Measurements from ENCODE around the gene MSANTD7. TPM values are rescaled to one million over a fixed set of nuclear protein-coding genes. Genes with fewer than 3 reads are reported as not detected.

The MSANTD7 gene
- total and polyA plus RNA-seq, 2 experiments from 2014 or later, result 9.2 to 14.0 TPM

- H3K9me3 ChIP-seq (ENCODE audit: low read depth), result no peaks in the 10 kb centered on the region
- DNase-seq (ENCODE audit: low spot score), result no peak
- H3K79me2 ChIP-seq, result peaks cover 4% of the 10 kb centered on the region
- TF ChIP-seq EZH2phosphoT487 (IDR thresholded peaks at IDR 0.05; ENCODE audit: low read depth, severe bottlenecking, unreplicated experiment) (no peak), CTCF (IDR thresholded peaks at IDR 0.05; ENCODE audit: poor library complexity) (no peak), EZH2 (IDR thresholded peaks at IDR 0.05; ENCODE audit: borderline replicate concordance) (no peak)
- H3K9me2 ChIP-seq (replicated peaks; ENCODE audit: insufficient read depth), result no peaks in the 10 kb centered on the region
- WGBS (ENCODE audit: low lambda C conversion rate, missing lambda C conversion rate), result 94% methylated on average over 3 of the region's 3 CpGs
- no peak overlapping the region for H2AFZ ChIP-seq
- H4K20me1 ChIP-seq (ENCODE audit: insufficient read depth, poor library complexity, severe bottlenecking), result no peaks in the 10 kb centered on the region
- no peak overlapping the region for H3K4me2 ChIP-seq
- H3K4me1 ChIP-seq (ENCODE audit: insufficient read depth), result peaks cover 9% of the 10 kb centered on the region
- no peak overlapping the region for H3K27ac ChIP-seq
- H3K36me3 ChIP-seq (replicated peaks; ENCODE audit: insufficient read depth, low read depth), result no peaks in the 10 kb centered on the region
- no peak overlapping the region for H3K4me3 ChIP-seq
- H3K27me3 ChIP-seq, result no peaks in the 10 kb centered on the region
These were observed 5.0 kb upstream of the MSANTD7 start for GRCh38 chr10:14833106-14833505.

- Histone ChIP-seq H3K9me3 (ENCODE audit: low read depth) (no peaks in the 10 kb centered on the region), H2AFZ (no peak overlapping the region), H3K4me3 (no peak overlapping the region), H3K4me1 (ENCODE audit: insufficient read depth) (peaks cover 9% of the 10 kb centered on the region), H3K9me2 (replicated peaks; ENCODE audit: insufficient read depth) (no peaks in the 10 kb centered on the region), H4K20me1 (ENCODE audit: insufficient read depth, poor library complexity, severe bottlenecking) (no peaks in the 10 kb centered on the region), H3K27me3 (no peaks in the 10 kb centered on the region), H3K4me2 (peak overlapping the region; percentile 78), H3K79me2 (peaks cover 31% of the 10 kb centered on the region), H3K36me3 (replicated peaks; ENCODE audit: insufficient read depth, low read depth) (no peaks in the 10 kb centered on the region), H3K27ac (peak overlapping the region; percentile 93)
- TF ChIP-seq EZH2phosphoT487 (IDR thresholded peaks at IDR 0.05; ENCODE audit: low read depth, severe bottlenecking, unreplicated experiment) (no peak), CTCF (IDR thresholded peaks at IDR 0.05; ENCODE audit: poor library complexity) (no peak), EZH2 (IDR thresholded peaks at IDR 0.05; ENCODE audit: borderline replicate concordance) (no peak)
- no peak for DNase-seq (ENCODE audit: low spot score)
- WGBS (ENCODE audit: low lambda C conversion rate, missing lambda C conversion rate), result 97% methylated on average over 2 of the region's 2 CpGs
These were observed 1.9 kb upstream of the MSANTD7 start for GRCh38 chr10:14836208-14836607.

GRCh38 chr10:14837003-14837756 lies 926 bp upstream of the MSANTD7 start:
- Histone ChIP-seq H3K27me3 (no peaks in the 10 kb centered on the region), H3K36me3 (replicated peaks; ENCODE audit: insufficient read depth, low read depth) (no peaks in the 10 kb centered on the region), H3K4me2 (peak overlapping the region; percentile 78), H3K9me2 (replicated peaks; ENCODE audit: insufficient read depth) (no peaks in the 10 kb centered on the region), H4K20me1 (ENCODE audit: insufficient read depth, poor library complexity, severe bottlenecking) (no peaks in the 10 kb centered on the region), H3K4me3 (peak overlapping the region; percentile 16), H3K9me3 (ENCODE audit: low read depth) (no peaks in the 10 kb centered on the region), H3K79me2 (peaks cover 34% of the 10 kb centered on the region), H3K27ac (peak overlapping the region; percentile 93), H3K4me1 (ENCODE audit: insufficient read depth) (peaks cover 9% of the 10 kb centered on the region), H2AFZ (peak overlapping the region; percentile 72)
- 24% methylated on average over 14 of the region's 14 CpGs for WGBS (ENCODE audit: low lambda C conversion rate, missing lambda C conversion rate)
- TF ChIP-seq CTCF (IDR thresholded peaks at IDR 0.05; ENCODE audit: poor library complexity) (no peak), EZH2phosphoT487 (IDR thresholded peaks at IDR 0.05; ENCODE audit: low read depth, severe bottlenecking, unreplicated experiment) (no peak), EZH2 (IDR thresholded peaks at IDR 0.05; ENCODE audit: borderline replicate concordance) (no peak)
- no peak for DNase-seq (ENCODE audit: low spot score)

Data from hepatocyte (in vitro differentiated cells).